K562 (cell line): Measurements from ENCODE around the gene MRGPRD. TPM values are rescaled to one million over a fixed set of nuclear protein-coding genes. Genes with fewer than 3 reads are reported as not detected.

Source experiments
- ARID1B ChIP-seq: fragments of 450-650 bp; IDR thresholded peaks from 2 replicates; pipeline ENCODE4 v1.6.1; 2016; ENCODE audit warnings: antibody characterized with exemption, mild to moderate bottlenecking, inconsistent platforms
- CC2D1A ChIP-seq: fragments of 450-650 bp; IDR thresholded peaks from 2 replicates; pipeline ENCODE4 v1.6.1; 2017; ENCODE audit warnings: mild to moderate bottlenecking
- CEBPB ChIP-seq: fragments of 450-650 bp; IDR thresholded peaks from 2 replicates; pipeline ENCODE4 v1.6.1; 2016; ENCODE audit warnings: missing genetic modification characterization, missing compliant biosample characterization
- CHCHD3 ChIP-seq: fragments of 250-450 bp; sonication (Bioruptor Pico); IDR thresholded peaks from 2 replicates; pipeline ENCODE4 v2.1.2; 2022; ENCODE audit warnings: mild to moderate bottlenecking
- CTBP1 ChIP-seq: fragments of 450-650 bp; IDR thresholded peaks from 2 replicates; pipeline ENCODE4 v1.6.1; 2016; ENCODE audit warnings: borderline replicate concordance
- DPF2 ChIP-seq: fragments of 450-650 bp; IDR thresholded peaks from 2 replicates; pipeline ENCODE4 v1.6.1; 2016
- ELF2 ChIP-seq: fragments of 250-450 bp; sonication (Bioruptor Pico); IDR thresholded peaks from 2 replicates; pipeline ENCODE4 v1.5.0; 2021; ENCODE audit warnings: mild to moderate bottlenecking
- ETV1 ChIP-seq: fragments of 450-650 bp; conservative IDR thresholded peaks from 2 replicates; pipeline ENCODE4 v1.6.1; 2016; ENCODE audit warnings: missing genetic modification characterization, control low read depth, low read depth, missing compliant biosample characterization
- ETV5 ChIP-seq: sonication (generic); formaldehyde crosslinking; IDR thresholded peaks from 2 replicates; pipeline ENCODE4 v1.4.0; 2020; ENCODE audit warnings: low read depth, mild to moderate bottlenecking, missing genetic modification reagents
- GABPB1 ChIP-seq: sonication (generic); formaldehyde crosslinking; IDR thresholded peaks from 2 replicates; pipeline ENCODE4 v1.8.0; 2022; ENCODE audit warnings: mild to moderate bottlenecking, missing genetic modification reagents
- HLTF ChIP-seq: fragments of 450-650 bp; IDR thresholded peaks from 2 replicates; pipeline ENCODE4 v1.6.1; 2016
- KAT2B ChIP-seq: IDR thresholded peaks from one replicate; pipeline ENCODE4 v1.6.1; 2012; ENCODE audit warnings: low read depth, mild to moderate bottlenecking, control low read depth, inconsistent platforms, low read length, moderate library complexity
- L3MBTL2 ChIP-seq: fragments of 450-650 bp; IDR thresholded peaks from 2 replicates; pipeline ENCODE4 v1.6.1; 2016; ENCODE audit warnings: mild to moderate bottlenecking, moderate library complexity
- NCOA2 ChIP-seq, 2 experiments: fragments of 450-650 bp; IDR thresholded peaks; 2 replicates each; pipeline ENCODE4 v1.6.1; 2018; ENCODE audit warnings: mild to moderate bottlenecking in 2 of 2, moderate library complexity in 1 of 2; ENCODE audit not compliant: partially characterized antibody in 2 of 2
- NFE2 ChIP-seq: IDR thresholded peaks from 2 replicates; pipeline ENCODE4 v1.6.1; 2014; ENCODE audit warnings: antibody characterized with exemption, low read depth
- RBFOX2 ChIP-seq: fragments of 200-400 bp; formaldehyde crosslinking; IDR thresholded peaks from 2 replicates; pipeline ENCODE4 v1.6.1; 2017; ENCODE audit warnings: low read depth, mild to moderate bottlenecking, low read length, moderate library complexity
- SMARCB1 ChIP-seq: IDR thresholded peaks from 2 replicates; pipeline ENCODE4 v1.6.1; 2011; ENCODE audit warnings: improper control_type of control experiment, low read depth; ENCODE audit not compliant: insufficient read length
- ZNF121 ChIP-seq: sonication (generic); formaldehyde crosslinking; conservative IDR thresholded peaks from 2 replicates; pipeline ENCODE4 v1.8.0; 2022; ENCODE audit warnings: missing genetic modification reagents
- ZNF24 ChIP-seq: fragments of 450-650 bp; IDR thresholded peaks from 2 replicates; pipeline ENCODE4 v1.6.1; 2016
- polyA plus RNA-seq, 8 experiments: library from polyadenylated mRNA; depleted of rRNA in 4 of 8; stranded (reverse) in 5 of 8; unstranded in 3 of 8; fragments of >200 nt; fragmentation: Nextera tagmentation in 2 of 8; fragmentation: Illumina TruSeq in 1 of 8; extraction: Ambion mirVana in 2 of 8; extraction: Trizol in 1 of 8; gene quantifications; 2 replicates each; pipeline versions ENCODE4 v1.2.1 to v1.2.3, GENCODE V29; 2011 to 2014; ENCODE audit warnings: inconsistent platforms in 1 of 8, missing spikeins in 1 of 8
- total RNA-seq, 7 experiments: library from RNA; depleted of rRNA in 6 of 7; stranded (reverse); fragments of >200 nt in 6 of 7; fragmentation: Illumina TruSeq in 2 of 7; extraction: Trizol in 2 of 7; gene quantifications; 2 replicates each; pipeline versions ENCODE4 v1.2.1 to v1.2.3, GENCODE V29; 2011 to 2021; ENCODE audit warnings: low replicate concordance in 1 of 7
- TF ChIP-seq, protein P1 (sequence below): sonication (generic); formaldehyde crosslinking; IDR thresholded peaks from 2 replicates; pipeline ENCODE4 v1.8.0; 2022; ENCODE audit warnings: mild to moderate bottlenecking, missing genetic modification reagents
- TF ChIP-seq, protein P2 (sequence below), 2 experiments: fragments of 150-350 bp in 1 of 2; IDR thresholded peaks; 2 replicates each; pipeline ENCODE4 v1.6.1; 2012 to 2016; ENCODE audit warnings: low read depth in 2 of 2, low read length in 2 of 2, mild to moderate bottlenecking in 1 of 2, moderate library complexity in 1 of 2
- TF ChIP-seq, protein P3 (sequence below), 2 experiments: IDR thresholded peaks in 1 of 2; conservative IDR thresholded peaks in 1 of 2; 2 replicates each; pipeline ENCODE4 v1.6.1; 2016; ENCODE audit warnings: low read depth in 2 of 2, mild to moderate bottlenecking in 1 of 2, missing compliant biosample characterization in 1 of 2, missing genetic modification characterization in 1 of 2, moderate library complexity in 1 of 2

Gene MRGPRD
- total and polyA plus RNA-seq, 9 of the 15 experiments (the other 6 are each of a cell fraction or from before 2014, with no cell fraction given), result not detected

DNA sequence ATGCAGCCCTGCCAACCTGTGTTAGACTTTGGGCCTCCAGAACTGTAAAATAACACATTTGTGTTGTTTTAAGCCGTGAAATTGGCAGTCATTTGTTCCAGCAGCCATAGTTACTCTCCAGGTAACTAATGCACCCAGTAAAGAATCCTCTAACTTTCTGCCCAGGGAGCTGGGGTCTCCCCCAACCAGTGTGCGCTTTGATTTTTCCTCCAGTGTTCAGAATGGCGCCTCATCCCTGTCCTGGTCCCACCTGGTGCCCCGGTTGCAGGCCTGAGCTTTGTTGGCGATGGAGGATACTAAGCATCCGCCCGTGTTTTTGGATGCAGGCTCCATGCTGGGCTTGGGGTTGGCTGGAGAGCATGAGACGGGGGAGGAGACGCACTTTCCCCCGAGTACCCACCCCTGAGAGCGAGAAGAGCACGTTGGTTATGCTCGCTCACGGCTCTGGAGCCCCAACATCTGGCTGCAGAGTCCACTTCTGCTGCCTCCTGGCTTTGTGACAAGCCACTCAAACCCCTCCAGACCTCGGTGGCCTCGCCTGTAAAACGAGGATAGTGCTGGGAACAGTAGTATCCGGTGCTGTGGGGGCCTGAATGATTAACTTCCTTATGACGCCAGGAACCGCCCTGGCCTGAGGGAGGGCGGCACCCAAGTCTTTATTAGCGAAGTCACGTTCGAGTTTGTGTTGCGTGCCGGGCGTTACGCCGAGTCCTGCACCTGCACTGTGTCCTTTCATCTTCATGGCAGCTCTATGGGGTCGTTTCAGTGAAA lies 25.8 kb downstream of the MRGPRD start (continued):
- TF ChIP-seq NFE2 (0 out of 2 replicates have a peak, but pooled peaks have one; percentile 39), DPF2 (0 out of 2 replicates have a peak, but pooled peaks have one; percentile 23), GABPB1 (0 out of 2 replicates have a peak, but pooled peaks have one; percentile 26), CEBPB (tag) (no peak), ZNF121 (CRISPR knock-in tag) (no peak), L3MBTL2 (peak; percentile 48; the same call in 1 of the 2 replicates), CTBP1 (peak; percentile 30; the same call in 1 of the 2 replicates), SMARCB1 (no peak), ETV1 (tag) (peak; percentile 60), HLTF (no peak), NCOA2 (IDR thresholded peaks at IDR 0.05; ENCODE audit: partially characterized antibody in 2 of 2) (no peak), ELF2 (no peak), KAT2B (no peak), ETV5 (CRISPR knock-in tag) (peak; percentile 60), CC2D1A (no peak), CHCHD3 (CRISPR knock-in tag) (no peak), ARID1B (peak; percentile 40; the same call in 1 of the 2 replicates), RBFOX2 (0 out of 2 replicates have a peak, but pooled peaks have one; percentile 19), ZNF24 (no peak)
- TF ChIP-seq, protein P1, sequence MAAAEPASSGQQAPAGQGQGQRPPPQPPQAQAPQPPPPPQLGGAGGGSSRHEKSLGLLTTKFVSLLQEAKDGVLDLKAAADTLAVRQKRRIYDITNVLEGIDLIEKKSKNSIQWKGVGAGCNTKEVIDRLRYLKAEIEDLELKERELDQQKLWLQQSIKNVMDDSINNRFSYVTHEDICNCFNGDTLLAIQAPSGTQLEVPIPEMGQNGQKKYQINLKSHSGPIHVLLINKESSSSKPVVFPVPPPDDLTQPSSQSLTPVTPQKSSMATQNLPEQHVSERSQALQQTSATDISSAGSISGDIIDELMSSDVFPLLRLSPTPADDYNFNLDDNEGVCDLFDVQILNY, result no peak
- TF ChIP-seq, protein P2, sequence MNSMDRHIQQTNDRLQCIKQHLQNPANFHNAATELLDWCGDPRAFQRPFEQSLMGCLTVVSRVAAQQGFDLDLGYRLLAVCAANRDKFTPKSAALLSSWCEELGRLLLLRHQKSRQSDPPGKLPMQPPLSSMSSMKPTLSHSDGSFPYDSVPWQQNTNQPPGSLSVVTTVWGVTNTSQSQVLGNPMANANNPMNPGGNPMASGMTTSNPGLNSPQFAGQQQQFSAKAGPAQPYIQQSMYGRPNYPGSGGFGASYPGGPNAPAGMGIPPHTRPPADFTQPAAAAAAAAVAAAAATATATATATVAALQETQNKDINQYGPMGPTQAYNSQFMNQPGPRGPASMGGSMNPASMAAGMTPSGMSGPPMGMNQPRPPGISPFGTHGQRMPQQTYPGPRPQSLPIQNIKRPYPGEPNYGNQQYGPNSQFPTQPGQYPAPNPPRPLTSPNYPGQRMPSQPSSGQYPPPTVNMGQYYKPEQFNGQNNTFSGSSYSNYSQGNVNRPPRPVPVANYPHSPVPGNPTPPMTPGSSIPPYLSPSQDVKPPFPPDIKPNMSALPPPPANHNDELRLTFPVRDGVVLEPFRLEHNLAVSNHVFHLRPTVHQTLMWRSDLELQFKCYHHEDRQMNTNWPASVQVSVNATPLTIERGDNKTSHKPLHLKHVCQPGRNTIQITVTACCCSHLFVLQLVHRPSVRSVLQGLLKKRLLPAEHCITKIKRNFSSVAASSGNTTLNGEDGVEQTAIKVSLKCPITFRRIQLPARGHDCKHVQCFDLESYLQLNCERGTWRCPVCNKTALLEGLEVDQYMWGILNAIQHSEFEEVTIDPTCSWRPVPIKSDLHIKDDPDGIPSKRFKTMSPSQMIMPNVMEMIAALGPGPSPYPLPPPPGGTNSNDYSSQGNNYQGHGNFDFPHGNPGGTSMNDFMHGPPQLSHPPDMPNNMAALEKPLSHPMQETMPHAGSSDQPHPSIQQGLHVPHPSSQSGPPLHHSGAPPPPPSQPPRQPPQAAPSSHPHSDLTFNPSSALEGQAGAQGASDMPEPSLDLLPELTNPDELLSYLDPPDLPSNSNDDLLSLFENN (IDR thresholded peaks at IDR 0.05; ENCODE audit: low read depth in 2 of 2, low read length in 2 of 2), result no peak
- TF ChIP-seq, protein P3, sequence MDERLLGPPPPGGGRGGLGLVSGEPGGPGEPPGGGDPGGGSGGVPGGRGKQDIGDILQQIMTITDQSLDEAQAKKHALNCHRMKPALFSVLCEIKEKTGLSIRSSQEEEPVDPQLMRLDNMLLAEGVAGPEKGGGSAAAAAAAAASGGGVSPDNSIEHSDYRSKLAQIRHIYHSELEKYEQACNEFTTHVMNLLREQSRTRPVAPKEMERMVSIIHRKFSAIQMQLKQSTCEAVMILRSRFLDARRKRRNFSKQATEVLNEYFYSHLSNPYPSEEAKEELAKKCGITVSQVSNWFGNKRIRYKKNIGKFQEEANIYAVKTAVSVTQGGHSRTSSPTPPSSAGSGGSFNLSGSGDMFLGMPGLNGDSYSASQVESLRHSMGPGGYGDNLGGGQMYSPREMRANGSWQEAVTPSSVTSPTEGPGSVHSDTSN (CRISPR knock-in tag; IDR thresholded peaks at IDR 0.05; ENCODE audit: low read depth), result no peak
- TF ChIP-seq, protein P3 (tag; conservative IDR thresholded peaks at IDR 0.05; ENCODE audit: low read depth), result peak; percentile 27; the same call in 1 of the 2 replicates
